ENCODE data around the gene INTS15. TPM values are rescaled to one million over a fixed set of nuclear protein-coding genes. Genes with fewer than 3 reads are reported as not detected.

Gene INTS15
- total RNA-seq, 2 donors from 2014 or later, result 34.4 to 38.0 TPM

DNA sequence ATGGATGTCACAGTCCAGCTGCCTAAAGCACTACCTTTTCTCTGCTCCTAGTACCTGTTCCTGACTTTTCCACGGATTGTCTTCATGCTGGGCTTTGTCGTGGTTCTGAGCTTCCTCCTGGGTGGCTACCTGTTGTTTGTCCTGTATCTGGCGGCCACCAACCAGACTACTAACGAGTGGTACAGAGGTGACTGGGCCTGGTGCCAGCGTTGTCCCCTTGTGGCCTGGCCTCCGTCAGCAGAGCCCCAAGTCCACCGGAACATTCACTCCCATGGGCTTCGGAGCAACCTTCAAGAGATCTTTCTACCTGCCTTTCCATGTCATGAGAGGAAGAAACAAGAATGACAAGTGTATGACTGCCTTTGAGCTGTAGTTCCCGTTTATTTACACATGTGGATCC lies 1.3 kb upstream of the INTS15 start:
- TF ChIP-seq, protein P1, sequence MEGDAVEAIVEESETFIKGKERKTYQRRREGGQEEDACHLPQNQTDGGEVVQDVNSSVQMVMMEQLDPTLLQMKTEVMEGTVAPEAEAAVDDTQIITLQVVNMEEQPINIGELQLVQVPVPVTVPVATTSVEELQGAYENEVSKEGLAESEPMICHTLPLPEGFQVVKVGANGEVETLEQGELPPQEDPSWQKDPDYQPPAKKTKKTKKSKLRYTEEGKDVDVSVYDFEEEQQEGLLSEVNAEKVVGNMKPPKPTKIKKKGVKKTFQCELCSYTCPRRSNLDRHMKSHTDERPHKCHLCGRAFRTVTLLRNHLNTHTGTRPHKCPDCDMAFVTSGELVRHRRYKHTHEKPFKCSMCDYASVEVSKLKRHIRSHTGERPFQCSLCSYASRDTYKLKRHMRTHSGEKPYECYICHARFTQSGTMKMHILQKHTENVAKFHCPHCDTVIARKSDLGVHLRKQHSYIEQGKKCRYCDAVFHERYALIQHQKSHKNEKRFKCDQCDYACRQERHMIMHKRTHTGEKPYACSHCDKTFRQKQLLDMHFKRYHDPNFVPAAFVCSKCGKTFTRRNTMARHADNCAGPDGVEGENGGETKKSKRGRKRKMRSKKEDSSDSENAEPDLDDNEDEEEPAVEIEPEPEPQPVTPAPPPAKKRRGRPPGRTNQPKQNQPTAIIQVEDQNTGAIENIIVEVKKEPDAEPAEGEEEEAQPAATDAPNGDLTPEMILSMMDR (conservative IDR thresholded peaks at IDR 0.05), result no peak
- H3K9me3 ChIP-seq (ENCODE audit: control insufficient read depth, low read length), result no peaks in the 10 kb centered on the region
- no peak overlapping the region for H3K27ac Mint-ChIP-seq
- peaks cover 33% of the 10 kb centered on the region for H3K36me3 ChIP-seq (ENCODE audit: control insufficient read depth, insufficient read depth, low read length)
- peaks cover 9% of the 10 kb centered on the region for H3K4me1 Mint-ChIP-seq
- no peak overlapping the region for H3K27ac ChIP-seq (ENCODE audit: low read depth, low read length)
- 89 to 98% methylated on average over 9 of the region's 9 CpGs for WGBS, 2 experiments (ENCODE audit: insufficient coverage in 1 of 2, insufficient read length in 1 of 2)
- H3K4me3 Mint-ChIP-seq, result no peak overlapping the region
- H3K9ac ChIP-seq (ENCODE audit: extremely low read depth, low read length, poor library complexity, severe bottlenecking), result no peak overlapping the region
- no peaks in the 10 kb centered on the region for H3K9me3 Mint-ChIP-seq
- DNase-seq, result no peak
- H3K27me3 Mint-ChIP-seq (ENCODE audit: insufficient read depth), result no peaks in the 10 kb centered on the region
- no peaks in the 10 kb centered on the region for H3K27me3 ChIP-seq (ENCODE audit: control insufficient read depth, insufficient read depth, low read length, poor library complexity, severe bottlenecking)
- peaks cover 62% of the 10 kb centered on the region for H3K36me3 Mint-ChIP-seq (ENCODE audit: low read depth)
- H3K4me1 ChIP-seq (ENCODE audit: control insufficient read depth, insufficient read depth, low read length), result no peaks in the 10 kb centered on the region
- no peak overlapping the region for H3K4me3 ChIP-seq (ENCODE audit: low read length)

DNA sequence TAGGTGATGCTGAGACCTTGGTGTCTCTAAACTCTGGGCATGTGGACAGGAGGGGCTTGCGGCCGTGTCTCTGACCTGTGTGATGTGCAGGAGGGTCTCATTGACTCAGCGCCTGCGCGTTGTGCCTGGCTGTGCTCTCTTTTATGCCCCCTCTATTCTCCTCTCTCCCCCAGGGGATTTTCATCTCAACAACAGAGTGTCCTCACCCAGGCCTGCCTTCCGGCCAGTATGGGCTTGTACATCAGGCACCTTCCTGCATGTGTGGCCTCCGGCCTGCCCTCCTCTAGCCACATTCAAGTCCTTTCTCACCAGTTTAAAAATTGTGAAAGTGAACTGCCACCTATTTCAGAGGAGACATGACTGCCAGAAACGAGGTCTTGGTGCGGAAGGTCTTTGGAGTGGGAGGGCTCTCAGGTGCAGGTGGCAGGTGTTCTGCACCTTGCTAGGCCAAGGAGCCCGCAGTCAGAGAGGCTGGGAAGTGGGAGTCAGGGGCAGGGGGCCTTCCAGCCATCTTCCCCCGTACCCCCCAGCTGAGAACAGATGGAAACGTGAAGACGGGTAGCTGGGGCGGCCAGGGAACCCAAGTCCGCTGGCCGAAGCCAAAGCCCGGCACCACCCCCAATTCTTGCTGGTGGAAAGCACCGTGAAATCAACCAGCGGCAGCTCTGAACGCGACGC lies 531 bp upstream of the INTS15 start:
- Mint-ChIP-seq H3K4me3 (peak overlapping the region; percentile 67), H3K4me1 (peaks cover 9% of the 10 kb centered on the region), H3K27me3 (ENCODE audit: insufficient read depth) (no peaks in the 10 kb centered on the region), H3K9me3 (no peaks in the 10 kb centered on the region), H3K36me3 (ENCODE audit: low read depth) (peaks cover 60% of the 10 kb centered on the region), H3K27ac (peak overlapping the region; percentile 19)
- WGBS, 2 experiments (ENCODE audit: insufficient coverage in 1 of 2, insufficient read length in 1 of 2), result 55 to 72% methylated on average over 11 to 22 of the region's 22 CpGs
- Histone ChIP-seq H3K36me3 (ENCODE audit: control insufficient read depth, insufficient read depth, low read length) (peaks cover 37% of the 10 kb centered on the region), H3K9ac (ENCODE audit: extremely low read depth, low read length, poor library complexity, severe bottlenecking) (no peak overlapping the region), H3K4me1 (ENCODE audit: control insufficient read depth, insufficient read depth, low read length) (no peaks in the 10 kb centered on the region), H3K27ac (ENCODE audit: low read depth, low read length) (no peak overlapping the region), H3K9me3 (ENCODE audit: control insufficient read depth, low read length) (no peaks in the 10 kb centered on the region), H3K4me3 (ENCODE audit: low read length) (no peak overlapping the region), H3K27me3 (ENCODE audit: control insufficient read depth, insufficient read depth, low read length, poor library complexity, severe bottlenecking) (no peaks in the 10 kb centered on the region)
- no peak for DNase-seq
- TF ChIP-seq, protein P1 (conservative IDR thresholded peaks at IDR 0.05), result no peak

DNA sequence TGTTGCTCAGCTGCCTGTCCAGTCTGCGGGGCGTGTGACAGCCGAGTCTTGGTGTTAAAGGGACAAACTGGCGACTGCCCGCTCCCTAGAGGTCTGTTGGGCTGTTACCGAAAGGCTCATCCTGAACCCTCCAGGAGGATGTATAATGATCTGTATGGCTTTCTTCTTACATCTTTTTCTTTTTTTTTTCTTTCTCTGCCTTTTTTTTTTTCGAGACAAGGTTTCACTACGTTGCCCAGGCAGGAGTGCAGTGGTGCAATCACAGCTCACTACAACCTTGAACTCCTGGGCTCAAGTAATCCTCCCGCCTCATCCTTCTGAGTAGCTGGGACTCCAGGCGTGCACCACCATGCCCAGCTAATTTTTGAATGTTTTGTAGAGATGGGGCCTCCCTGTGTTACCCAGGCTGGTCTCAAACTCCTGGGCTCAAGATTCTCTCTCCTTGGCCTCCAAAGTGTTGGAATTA lies 857 bp downstream of the INTS15 start:
- no peak overlapping the region for H3K27ac ChIP-seq (ENCODE audit: low read depth, low read length)
- no peaks in the 10 kb centered on the region for H3K9me3 ChIP-seq (ENCODE audit: control insufficient read depth, low read length)
- peaks cover 62% of the 10 kb centered on the region for H3K36me3 Mint-ChIP-seq (ENCODE audit: low read depth)
- peaks cover 42% of the 10 kb centered on the region for H3K36me3 ChIP-seq (ENCODE audit: control insufficient read depth, insufficient read depth, low read length)
- no peaks in the 10 kb centered on the region for H3K27me3 Mint-ChIP-seq (ENCODE audit: insufficient read depth)
- TF ChIP-seq, protein P1 (conservative IDR thresholded peaks at IDR 0.05), result no peak
- H3K9ac ChIP-seq (ENCODE audit: extremely low read depth, low read length, poor library complexity, severe bottlenecking), result peak overlapping the region; percentile 78
- 24 to 54% methylated on average over 4 to 10 of the region's 10 CpGs for WGBS, 2 experiments (ENCODE audit: insufficient coverage in 1 of 2, insufficient read length in 1 of 2)
- H3K27ac Mint-ChIP-seq, result no peak overlapping the region
- H3K4me3 ChIP-seq (ENCODE audit: low read length), result peak overlapping the region; percentile 88
- H3K9me3 Mint-ChIP-seq, result no peaks in the 10 kb centered on the region
- H3K4me3 Mint-ChIP-seq, result peak overlapping the region; percentile 67
- H3K27me3 ChIP-seq (ENCODE audit: control insufficient read depth, insufficient read depth, low read length, poor library complexity, severe bottlenecking), result no peaks in the 10 kb centered on the region
- DNase-seq, result no peak
- no peaks in the 10 kb centered on the region for H3K4me1 ChIP-seq (ENCODE audit: control insufficient read depth, insufficient read depth, low read length)
- peaks cover 9% of the 10 kb centered on the region for H3K4me1 Mint-ChIP-seq
